Measurements from ENCODE around the gene P4HTM. TPM values are rescaled to one million over a fixed set of nuclear protein-coding genes. Genes with fewer than 3 reads are reported as not detected.

Gene P4HTM
- total and polyA plus RNA-seq, 2 of the 8 experiments (the other 6 are each of a cell fraction or from before 2014, with no cell fraction given), result 19.1 to 25.4 TPM

DNA sequence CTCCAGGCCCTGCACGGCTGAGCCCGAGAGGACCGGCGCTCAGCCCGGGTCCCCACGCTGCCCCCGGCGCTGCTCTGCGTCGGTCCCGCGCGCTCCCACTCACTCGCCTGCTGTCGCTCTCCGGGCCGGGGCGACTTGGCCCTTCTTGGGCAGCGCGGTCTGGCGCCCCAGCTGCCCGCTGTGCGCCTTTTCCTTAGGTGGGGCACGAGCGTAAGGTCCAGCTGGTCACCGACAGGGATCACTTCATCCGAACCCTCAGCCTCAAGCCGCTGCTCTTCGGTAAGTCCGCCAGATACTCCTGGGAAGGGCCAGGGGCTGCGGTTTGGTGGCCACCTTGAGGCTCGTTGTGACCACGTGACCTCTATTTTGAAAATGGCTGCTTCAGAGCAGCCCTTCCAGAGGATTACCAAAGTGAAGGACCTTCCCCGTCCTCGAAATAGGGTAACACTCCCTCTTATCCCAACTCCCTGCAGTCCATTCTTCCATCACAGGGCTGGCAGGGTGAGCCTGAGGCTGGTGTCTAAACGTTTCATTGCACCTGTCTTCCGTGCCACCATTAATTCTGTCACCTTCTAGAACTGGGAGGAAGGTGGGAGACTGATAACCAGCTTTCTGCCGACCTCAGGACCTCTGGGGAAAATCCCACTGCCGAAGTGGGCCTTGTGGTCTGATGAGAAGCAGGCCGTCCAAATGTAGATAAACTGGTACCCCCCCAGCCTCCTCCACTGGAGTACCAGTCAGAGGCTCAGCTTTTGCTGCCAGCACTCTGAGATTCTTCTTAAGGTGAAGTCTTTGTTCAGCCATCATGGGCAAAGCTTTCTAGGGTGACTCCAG is 812 bp downstream of the P4HTM start (continued):
- TF ChIP-seq, protein P1, sequence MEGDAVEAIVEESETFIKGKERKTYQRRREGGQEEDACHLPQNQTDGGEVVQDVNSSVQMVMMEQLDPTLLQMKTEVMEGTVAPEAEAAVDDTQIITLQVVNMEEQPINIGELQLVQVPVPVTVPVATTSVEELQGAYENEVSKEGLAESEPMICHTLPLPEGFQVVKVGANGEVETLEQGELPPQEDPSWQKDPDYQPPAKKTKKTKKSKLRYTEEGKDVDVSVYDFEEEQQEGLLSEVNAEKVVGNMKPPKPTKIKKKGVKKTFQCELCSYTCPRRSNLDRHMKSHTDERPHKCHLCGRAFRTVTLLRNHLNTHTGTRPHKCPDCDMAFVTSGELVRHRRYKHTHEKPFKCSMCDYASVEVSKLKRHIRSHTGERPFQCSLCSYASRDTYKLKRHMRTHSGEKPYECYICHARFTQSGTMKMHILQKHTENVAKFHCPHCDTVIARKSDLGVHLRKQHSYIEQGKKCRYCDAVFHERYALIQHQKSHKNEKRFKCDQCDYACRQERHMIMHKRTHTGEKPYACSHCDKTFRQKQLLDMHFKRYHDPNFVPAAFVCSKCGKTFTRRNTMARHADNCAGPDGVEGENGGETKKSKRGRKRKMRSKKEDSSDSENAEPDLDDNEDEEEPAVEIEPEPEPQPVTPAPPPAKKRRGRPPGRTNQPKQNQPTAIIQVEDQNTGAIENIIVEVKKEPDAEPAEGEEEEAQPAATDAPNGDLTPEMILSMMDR (IDR thresholded peaks at IDR 0.05; ENCODE audit: control extremely low read depth in 1 of 3, insufficient read depth in 1 of 3, low read depth in 1 of 3, low read length in 3 of 3), result no peak
- TF ChIP-seq BCL11A (IDR thresholded peaks at IDR 0.05; ENCODE audit: low read depth in 2 of 2, low read length in 2 of 2) (no peak), CHD1 (IDR thresholded peaks at IDR 0.05; ENCODE audit: low read depth, low read length) (no peak)

Measured in H1 (cell line).